ENCODE data around the gene AKAP3.

- TF ChIP-seq YY1 (IDR thresholded peaks at IDR 0.05; ENCODE audit: insufficient read depth, insufficient read length) (no peak), SUZ12 (IDR thresholded peaks at IDR 0.05; ENCODE audit: extremely low read depth, insufficient read depth, insufficient read length) (no peak), ZNF274 (IDR thresholded peaks at IDR 0.05; ENCODE audit: low read depth, low read length) (no peak)
These were observed 81.6 kb downstream of the AKAP3 start for GRCh38 chr12:4567073-4567881.
